HEK293 (cell line): Measurements from ENCODE around the gene PHKB.

Experiments used
- CTCF ChIA-PET: fragments of 350-600 bp; formaldehyde crosslinking; extraction: SDS; loops from one replicate; lab custom pipeline; 2021; ENCODE audit warnings: antibody characterized with exemption; lab: Yijun Ruan, JAX
- POLR2A ChIA-PET: fragments of 300-600 bp; formaldehyde crosslinking; extraction: SDS; loops from one replicate; lab custom pipeline; 2020; ENCODE audit warnings: antibody characterized with exemption, inconsistent platforms; lab: Yijun Ruan, JAX
- H3K27ac ChIP-seq: fragments of 200-500 bp; sonication (Bioruptor generic); 2 replicates; pipeline ENCODE4 v1.5.1; 2014; ENCODE audit warnings: low read depth, low read length, control low read depth, inconsistent platforms; ENCODE audit errors: extremely low read depth
- H3K36me3 ChIP-seq, 2 experiments: fragments of 200-500 bp in 1 of 2; sonication (Bioruptor generic) in 1 of 2; 1 replicate in 1 of 2; 2 replicates in 1 of 2; pipeline ENCODE4 v1.5.1; 2014 to 2017; ENCODE audit warnings: inconsistent platforms in 2 of 2, low read length in 2 of 2; ENCODE audit not compliant: control insufficient read depth in 2 of 2, insufficient read depth in 1 of 2
- H3K4me1 ChIP-seq: fragments of 200-500 bp; sonication (Bioruptor generic); 2 replicates; pipeline ENCODE4 v1.5.1; 2014; ENCODE audit warnings: mild to moderate bottlenecking, low read length, inconsistent platforms; ENCODE audit not compliant: control insufficient read depth, insufficient read depth
- H3K4me3 ChIP-seq: 2 replicates; pipeline ENCODE4 v1.5.1; 2011; ENCODE audit warnings: low read depth, mild to moderate bottlenecking, control low read depth, low read length, moderate library complexity
- H3K9me3 ChIP-seq: fragments of 200-500 bp; sonication (Bioruptor generic); 2 replicates; pipeline ENCODE4 v1.5.1; 2014; ENCODE audit warnings: low read depth, low read length, inconsistent platforms; ENCODE audit not compliant: control insufficient read depth, insufficient read depth
- GLIS1 ChIP-seq: fragments of 450-650 bp; formaldehyde crosslinking; IDR thresholded peaks from 2 replicates; pipeline ENCODE4 v1.5.1; 2016; ENCODE audit warnings: missing biosample characterization, missing genetic modification characterization
- KLF10 ChIP-seq: fragments of 450-650 bp; IDR thresholded peaks from 2 replicates; pipeline ENCODE4 v1.5.1; 2018; ENCODE audit warnings: missing biosample characterization, mild to moderate bottlenecking, missing genetic modification characterization
- SP7 ChIP-seq: fragments of 450-650 bp; formaldehyde crosslinking; IDR thresholded peaks from 2 replicates; pipeline ENCODE4 v1.5.1; 2016; ENCODE audit warnings: missing biosample characterization, missing genetic modification characterization
- TCF7L2 ChIP-seq: IDR thresholded peaks from 2 replicates; pipeline ENCODE4 v1.6.1; 2011; ENCODE audit warnings: low read depth, mild to moderate bottlenecking, inconsistent platforms, low read length, moderate library complexity, borderline replicate concordance
- ZFP3 ChIP-seq: fragments of 450-650 bp; formaldehyde crosslinking; IDR thresholded peaks from 2 replicates; pipeline ENCODE4 v1.5.1; 2016; ENCODE audit warnings: low read depth, missing biosample characterization, missing genetic modification characterization
- ZIC2 ChIP-seq: fragments of 450-650 bp; formaldehyde crosslinking; IDR thresholded peaks from 2 replicates; pipeline ENCODE4 v1.5.1; 2016; ENCODE audit warnings: missing biosample characterization, missing genetic modification characterization
- ZNF140 ChIP-seq: fragments of 450-650 bp; formaldehyde crosslinking; IDR thresholded peaks from 2 replicates; pipeline ENCODE4 v1.5.1; 2016; ENCODE audit warnings: missing biosample characterization, missing genetic modification characterization
- ZNF214 ChIP-seq: fragments of 450-650 bp; formaldehyde crosslinking; IDR thresholded peaks from 2 replicates; pipeline ENCODE4 v1.5.1; 2017; ENCODE audit warnings: missing biosample characterization, mild to moderate bottlenecking, missing genetic modification characterization, borderline replicate concordance
- ZNF266 ChIP-seq: fragments of 450-650 bp; formaldehyde crosslinking; IDR thresholded peaks from 2 replicates; pipeline ENCODE4 v1.5.1; 2016; ENCODE audit warnings: missing biosample characterization, missing genetic modification characterization, low read depth
- ZNF341 ChIP-seq: fragments of 450-650 bp; formaldehyde crosslinking; IDR thresholded peaks from 2 replicates; pipeline ENCODE4; 2016; ENCODE audit warnings: low read depth, missing biosample characterization, missing genetic modification characterization
- ZNF488 ChIP-seq: fragments of 450-650 bp; formaldehyde crosslinking; IDR thresholded peaks from 2 replicates; pipeline ENCODE4 v1.5.1; 2016; ENCODE audit warnings: missing biosample characterization, missing genetic modification characterization
- ZNF560 ChIP-seq: fragments of 450-650 bp; formaldehyde crosslinking; IDR thresholded peaks from 2 replicates; pipeline ENCODE4 v1.5.1; 2017; ENCODE audit warnings: missing biosample characterization, missing genetic modification characterization, borderline replicate concordance
- ZNF629 ChIP-seq: fragments of 450-650 bp; formaldehyde crosslinking; IDR thresholded peaks from 2 replicates; pipeline ENCODE4 v1.5.1; 2017; ENCODE audit warnings: missing biosample characterization, missing genetic modification characterization
- ZNF639 ChIP-seq: fragments of 450-650 bp; formaldehyde crosslinking; IDR thresholded peaks from 2 replicates; pipeline ENCODE4 v1.5.1; 2016; ENCODE audit warnings: missing biosample characterization, missing genetic modification characterization
- ZNF660 ChIP-seq: fragments of 450-650 bp; IDR thresholded peaks from 2 replicates; pipeline ENCODE4 v1.5.1; 2018; ENCODE audit warnings: missing biosample characterization, mild to moderate bottlenecking, missing genetic modification characterization
- ZNF791 ChIP-seq: fragments of 450-650 bp; formaldehyde crosslinking; IDR thresholded peaks from 2 replicates; pipeline ENCODE4 v1.5.1; 2016; ENCODE audit warnings: missing biosample characterization, missing genetic modification characterization
- ZNF843 ChIP-seq: fragments of 450-650 bp; formaldehyde crosslinking; IDR thresholded peaks from 2 replicates; pipeline ENCODE4 v1.5.1; 2016; ENCODE audit warnings: missing biosample characterization, missing genetic modification characterization
- TF ChIP-seq, protein P1 (sequence below): fragments of 450-650 bp; formaldehyde crosslinking; IDR thresholded peaks from 2 replicates; pipeline ENCODE4 v1.5.1; 2016; ENCODE audit warnings: missing biosample characterization, missing genetic modification characterization, borderline replicate concordance
- TF ChIP-seq, protein P2 (sequence below): fragments of 450-650 bp; formaldehyde crosslinking; IDR thresholded peaks from 2 replicates; pipeline ENCODE4 v1.5.1; 2016; ENCODE audit warnings: missing biosample characterization, missing genetic modification characterization
- TF ChIP-seq, protein P3 (sequence below): fragments of 450-650 bp; formaldehyde crosslinking; IDR thresholded peaks from 2 replicates; pipeline ENCODE4 v1.5.1; 2016; ENCODE audit warnings: missing biosample characterization, missing genetic modification characterization

Gene PHKB

DNA sequence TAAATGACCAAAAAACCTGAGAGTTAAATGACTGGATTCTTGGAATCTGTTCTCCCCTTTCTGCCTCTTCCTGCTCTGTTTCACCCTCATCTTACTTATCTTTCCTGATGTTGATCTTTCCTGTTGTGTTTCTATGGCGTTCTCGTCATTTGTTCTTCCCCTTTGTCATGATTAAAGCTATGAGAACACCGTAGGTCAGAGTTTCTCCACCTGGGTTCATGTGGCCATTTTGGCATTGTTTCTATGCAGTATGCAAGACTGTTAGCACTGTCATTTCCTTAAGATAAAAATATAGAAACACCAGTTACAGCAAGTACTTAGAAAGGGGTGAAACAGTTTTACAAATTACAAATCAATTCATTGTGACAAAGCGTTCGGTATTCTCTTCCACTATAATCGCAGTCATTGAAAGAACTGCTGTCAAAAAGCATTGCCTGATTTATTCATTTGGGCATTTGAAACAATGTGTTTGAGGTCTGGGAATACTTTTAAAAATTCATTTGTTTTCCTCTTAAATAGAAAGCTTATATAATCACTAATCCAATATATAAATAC lies 166.0 kb downstream of the PHKB start:
- TF ChIP-seq ZNF660 (tag by site-specific recombination) (no peak), ZNF639 (tag by site-specific recombination) (no peak), GLIS1 (tag by site-specific recombination) (no peak), ZNF140 (no peak), TCF7L2 (no peak), ZIC2 (tag by site-specific recombination) (no peak), ZFP3 (tag by site-specific recombination) (no peak), ZNF629 (no peak), KLF10 (tag by site-specific recombination) (no peak)
- TF ChIP-seq, protein P1, sequence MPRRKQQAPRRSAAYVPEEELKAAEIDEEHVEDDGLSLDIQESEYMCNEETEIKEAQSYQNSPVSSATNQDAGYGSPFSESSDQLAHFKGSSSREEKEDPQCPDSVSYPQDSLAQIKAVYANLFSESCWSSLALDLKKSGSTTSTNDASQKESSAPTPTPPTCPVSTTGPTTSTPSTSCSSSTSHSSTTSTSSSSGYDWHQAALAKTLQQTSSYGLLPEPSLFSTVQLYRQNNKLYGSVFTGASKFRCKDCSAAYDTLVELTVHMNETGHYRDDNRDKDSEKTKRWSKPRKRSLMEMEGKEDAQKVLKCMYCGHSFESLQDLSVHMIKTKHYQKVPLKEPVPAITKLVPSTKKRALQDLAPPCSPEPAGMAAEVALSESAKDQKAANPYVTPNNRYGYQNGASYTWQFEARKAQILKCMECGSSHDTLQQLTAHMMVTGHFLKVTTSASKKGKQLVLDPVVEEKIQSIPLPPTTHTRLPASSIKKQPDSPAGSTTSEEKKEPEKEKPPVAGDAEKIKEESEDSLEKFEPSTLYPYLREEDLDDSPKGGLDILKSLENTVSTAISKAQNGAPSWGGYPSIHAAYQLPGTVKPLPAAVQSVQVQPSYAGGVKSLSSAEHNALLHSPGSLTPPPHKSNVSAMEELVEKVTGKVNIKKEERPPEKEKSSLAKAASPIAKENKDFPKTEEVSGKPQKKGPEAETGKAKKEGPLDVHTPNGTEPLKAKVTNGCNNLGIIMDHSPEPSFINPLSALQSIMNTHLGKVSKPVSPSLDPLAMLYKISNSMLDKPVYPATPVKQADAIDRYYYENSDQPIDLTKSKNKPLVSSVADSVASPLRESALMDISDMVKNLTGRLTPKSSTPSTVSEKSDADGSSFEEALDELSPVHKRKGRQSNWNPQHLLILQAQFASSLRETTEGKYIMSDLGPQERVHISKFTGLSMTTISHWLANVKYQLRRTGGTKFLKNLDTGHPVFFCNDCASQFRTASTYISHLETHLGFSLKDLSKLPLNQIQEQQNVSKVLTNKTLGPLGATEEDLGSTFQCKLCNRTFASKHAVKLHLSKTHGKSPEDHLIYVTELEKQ (tag by site-specific recombination) = no peak
- TF ChIP-seq, protein P2, sequence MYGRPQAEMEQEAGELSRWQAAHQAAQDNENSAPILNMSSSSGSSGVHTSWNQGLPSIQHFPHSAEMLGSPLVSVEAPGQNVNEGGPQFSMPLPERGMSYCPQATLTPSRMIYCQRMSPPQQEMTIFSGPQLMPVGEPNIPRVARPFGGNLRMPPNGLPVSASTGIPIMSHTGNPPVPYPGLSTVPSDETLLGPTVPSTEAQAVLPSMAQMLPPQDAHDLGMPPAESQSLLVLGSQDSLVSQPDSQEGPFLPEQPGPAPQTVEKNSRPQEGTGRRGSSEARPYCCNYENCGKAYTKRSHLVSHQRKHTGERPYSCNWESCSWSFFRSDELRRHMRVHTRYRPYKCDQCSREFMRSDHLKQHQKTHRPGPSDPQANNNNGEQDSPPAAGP (tag by site-specific recombination) = no peak
- H3K9me3 ChIP-seq = no peaks in the 10 kb centered on the region
- no peak overlapping the region for H3K27ac ChIP-seq
- ChIA-PET POLR2A (no interaction called here), CTCF (no interaction called here)
- H3K4me3 ChIP-seq = no peak overlapping the region
- no peaks in the 10 kb centered on the region for H3K4me1 ChIP-seq
- no peaks in the 10 kb centered on the region for H3K36me3 ChIP-seq

DNA sequence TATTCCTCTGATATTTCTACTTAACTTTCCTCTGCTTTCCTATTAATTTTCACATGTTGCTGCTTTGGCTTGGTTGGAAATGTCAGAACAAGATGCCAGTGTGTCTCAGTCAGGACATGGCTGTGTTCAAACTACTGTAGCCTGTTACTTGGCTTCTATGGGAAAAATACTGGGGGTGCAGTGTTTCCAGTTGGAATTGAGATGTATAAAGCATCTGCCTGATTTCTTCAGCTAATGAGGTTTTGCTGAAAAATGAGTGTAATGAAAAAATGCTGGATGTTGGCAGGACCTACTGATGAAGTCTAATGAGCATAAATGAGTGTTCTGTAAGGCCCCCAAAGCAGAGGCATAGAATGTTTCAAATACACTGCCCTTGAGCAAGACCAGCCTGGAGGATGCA lies 166.6 kb downstream of the PHKB start:
- Histone ChIP-seq H3K9me3 (no peaks in the 10 kb centered on the region), H3K4me1 (no peaks in the 10 kb centered on the region), H3K36me3 (no peaks in the 10 kb centered on the region), H3K4me3 (no peak overlapping the region), H3K27ac (no peak overlapping the region)
- ChIA-PET CTCF (no interaction called here), POLR2A (no interaction called here)
- no peak for TF ChIP-seq ZNF560 (tag by site-specific recombination)
- no peak for TF ChIP-seq SP7 (tag by site-specific recombination)
- TF ChIP-seq ZNF341 = no peak
- no peak for TF ChIP-seq ZNF488 (tag by site-specific recombination)
- no peak for TF ChIP-seq ZNF266
- TF ChIP-seq ZNF843 (tag by site-specific recombination) = no peak
- TF ChIP-seq, protein P3, sequence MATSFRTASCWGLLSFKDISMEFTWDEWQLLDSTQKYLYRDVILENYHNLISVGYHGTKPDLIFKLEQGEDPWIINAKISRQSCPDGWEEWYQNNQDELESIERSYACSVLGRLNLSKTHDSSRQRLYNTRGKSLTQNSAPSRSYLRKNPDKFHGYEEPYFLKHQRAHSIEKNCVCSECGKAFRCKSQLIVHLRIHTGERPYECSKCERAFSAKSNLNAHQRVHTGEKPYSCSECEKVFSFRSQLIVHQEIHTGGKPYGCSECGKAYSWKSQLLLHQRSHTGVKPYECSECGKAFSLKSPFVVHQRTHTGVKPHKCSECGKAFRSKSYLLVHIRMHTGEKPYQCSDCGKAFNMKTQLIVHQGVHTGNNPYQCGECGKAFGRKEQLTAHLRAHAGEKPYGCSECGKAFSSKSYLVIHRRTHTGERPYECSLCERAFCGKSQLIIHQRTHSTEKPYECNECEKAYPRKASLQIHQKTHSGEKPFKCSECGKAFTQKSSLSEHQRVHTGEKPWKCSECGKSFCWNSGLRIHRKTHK (tag by site-specific recombination) = no peak
- TF ChIP-seq ZNF791 (tag by site-specific recombination) = no peak
- no peak for TF ChIP-seq ZNF214 (tag by site-specific recombination)
